ENCODE results near the gene ZBTB47. TPM values are rescaled to one million over a fixed set of nuclear protein-coding genes. Genes with fewer than 3 reads are reported as not detected.

The ZBTB47 gene
- total and polyA plus RNA-seq, 2 experiments from 2014 or later, result 5.2 to 72.8 TPM

DNA sequence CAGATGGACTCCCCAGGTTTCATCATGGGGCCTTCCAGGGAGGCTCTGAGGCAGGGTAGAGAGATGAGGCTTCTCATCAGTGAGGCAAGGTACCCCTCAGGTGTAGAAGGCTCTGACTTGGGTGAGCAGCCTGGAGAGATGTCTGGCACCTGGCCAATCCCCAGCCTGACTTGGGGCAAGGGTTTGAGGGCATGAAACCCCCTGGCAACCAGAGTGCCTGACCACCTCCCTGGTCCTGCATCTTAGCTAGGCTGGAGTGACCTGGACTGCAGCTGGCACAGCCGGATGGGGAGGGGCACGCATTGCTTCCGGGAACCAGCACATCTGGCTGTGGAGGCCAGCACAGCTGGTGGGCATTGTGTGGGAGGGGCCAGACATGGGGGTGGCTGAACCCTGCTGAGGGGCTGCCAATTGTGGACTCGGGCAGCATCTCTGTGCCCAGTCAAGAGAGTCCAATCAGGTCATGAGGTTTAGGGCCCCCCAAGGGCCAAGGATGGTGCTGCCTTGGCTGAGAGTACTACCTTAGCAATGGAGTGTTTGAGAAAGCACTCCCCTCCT lies 1.9 kb downstream of the ZBTB47 start:
- Histone ChIP-seq H3K27me3 (replicated peaks; ENCODE audit: insufficient read depth) (no peaks in the 10 kb centered on the region), H3K4me2 (ENCODE audit: unreplicated experiment) (peak overlapping the region; percentile 80), H3K9me2 (ENCODE audit: insufficient read depth) (no peaks in the 10 kb centered on the region), H3K27ac (peak overlapping the region; percentile 84), H3K4me1 (ENCODE audit: insufficient read depth) (peaks cover 49% of the 10 kb centered on the region), H3K79me2 (ENCODE audit: insufficient read depth) (peaks cover 55% of the 10 kb centered on the region), H3K9ac (peak overlapping the region; percentile 97), H3K36me3 (ENCODE audit: low read depth) (no peaks in the 10 kb centered on the region), H3K4me3 (peak overlapping the region; percentile 96), H4K20me1 (ENCODE audit: insufficient read depth) (no peaks in the 10 kb centered on the region), H2AFZ (peak overlapping the region; percentile 84), H3K9me3 (ENCODE audit: low read depth) (no peaks in the 10 kb centered on the region), H3F3A (ENCODE audit: insufficient read depth) (peaks cover 20% of the 10 kb centered on the region)
- TF ChIP-seq EZH2 (IDR thresholded peaks at IDR 0.05; ENCODE audit: insufficient read depth, poor library complexity, severe bottlenecking), result no peak
- no peak for TF ChIP-seq EZH2phosphoT487 (IDR thresholded peaks at IDR 0.05; ENCODE audit: insufficient read depth, low read depth)
- in situ Hi-C loops (cut with MboI), result no loop called here
- DNase-seq, result peak; percentile 59
- 6% methylated on average over 4 of the region's 4 CpGs for WGBS, 2 experiments (ENCODE audit: low coverage in 1 of 2, low lambda C conversion rate in 2 of 2, missing lambda C conversion rate in 2 of 2)

DNA sequence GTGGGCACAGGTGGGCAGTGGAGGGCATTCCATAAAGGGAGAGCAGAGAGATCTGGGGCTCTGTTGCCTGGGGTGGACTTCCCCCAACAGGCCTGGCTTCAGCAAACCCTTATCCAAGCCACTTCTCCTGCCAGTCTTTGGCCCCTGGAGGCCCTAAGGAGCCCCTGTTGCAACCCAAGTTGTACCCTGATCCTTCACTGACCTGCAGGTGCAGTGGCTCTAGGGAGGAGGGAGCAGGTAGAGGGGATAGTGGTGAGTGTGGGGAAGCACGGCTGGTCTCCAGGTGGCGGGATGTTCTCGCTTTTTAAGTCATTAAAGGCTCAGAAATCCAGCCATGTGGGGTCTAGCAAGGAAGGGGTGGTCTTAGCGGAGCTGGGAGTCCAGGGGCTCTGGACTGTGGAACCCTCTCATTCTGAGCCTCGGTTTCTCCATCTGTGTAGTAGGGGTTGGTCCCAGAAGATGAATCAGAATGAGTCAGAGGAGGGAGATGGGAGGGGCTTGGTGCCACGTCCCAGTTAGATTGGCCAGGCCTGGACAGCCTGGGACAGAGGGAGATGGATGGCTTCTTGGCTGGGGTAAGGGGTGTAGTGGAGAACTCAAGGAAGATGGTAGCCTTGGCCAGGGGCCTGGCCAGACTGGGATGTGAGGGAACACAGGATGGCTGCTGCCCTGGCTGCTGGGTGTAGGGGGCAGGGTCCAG lies 2.6 kb downstream of the ZBTB47 start:
- Histone ChIP-seq H3K9me3 (ENCODE audit: low read depth) (no peaks in the 10 kb centered on the region), H3K4me1 (ENCODE audit: insufficient read depth) (peaks cover 42% of the 10 kb centered on the region), H4K20me1 (ENCODE audit: insufficient read depth) (no peaks in the 10 kb centered on the region), H2AFZ (no peak overlapping the region), H3K36me3 (ENCODE audit: low read depth) (no peaks in the 10 kb centered on the region), H3K27ac (peak overlapping the region; percentile 84), H3K9me2 (ENCODE audit: insufficient read depth) (no peaks in the 10 kb centered on the region), H3K79me2 (ENCODE audit: insufficient read depth) (peaks cover 48% of the 10 kb centered on the region), H3K4me2 (ENCODE audit: unreplicated experiment) (peak overlapping the region; percentile 80), H3K9ac (peak overlapping the region; percentile 97), H3K4me3 (peak overlapping the region; percentile 96), H3K27me3 (replicated peaks; ENCODE audit: insufficient read depth) (no peaks in the 10 kb centered on the region), H3F3A (ENCODE audit: insufficient read depth) (peaks cover 12% of the 10 kb centered on the region)
- TF ChIP-seq EZH2phosphoT487 (IDR thresholded peaks at IDR 0.05; ENCODE audit: insufficient read depth, low read depth), result no peak
- TF ChIP-seq EZH2 (IDR thresholded peaks at IDR 0.05; ENCODE audit: insufficient read depth, poor library complexity, severe bottlenecking), result no peak
- in situ Hi-C loops (cut with MboI), result no loop called here
- WGBS, 2 experiments (ENCODE audit: low coverage in 1 of 2, low lambda C conversion rate in 2 of 2, missing lambda C conversion rate in 2 of 2), result 19 to 21% methylated on average over 6 of the region's 6 CpGs
- DNase-seq, result peak; percentile 83

DNA sequence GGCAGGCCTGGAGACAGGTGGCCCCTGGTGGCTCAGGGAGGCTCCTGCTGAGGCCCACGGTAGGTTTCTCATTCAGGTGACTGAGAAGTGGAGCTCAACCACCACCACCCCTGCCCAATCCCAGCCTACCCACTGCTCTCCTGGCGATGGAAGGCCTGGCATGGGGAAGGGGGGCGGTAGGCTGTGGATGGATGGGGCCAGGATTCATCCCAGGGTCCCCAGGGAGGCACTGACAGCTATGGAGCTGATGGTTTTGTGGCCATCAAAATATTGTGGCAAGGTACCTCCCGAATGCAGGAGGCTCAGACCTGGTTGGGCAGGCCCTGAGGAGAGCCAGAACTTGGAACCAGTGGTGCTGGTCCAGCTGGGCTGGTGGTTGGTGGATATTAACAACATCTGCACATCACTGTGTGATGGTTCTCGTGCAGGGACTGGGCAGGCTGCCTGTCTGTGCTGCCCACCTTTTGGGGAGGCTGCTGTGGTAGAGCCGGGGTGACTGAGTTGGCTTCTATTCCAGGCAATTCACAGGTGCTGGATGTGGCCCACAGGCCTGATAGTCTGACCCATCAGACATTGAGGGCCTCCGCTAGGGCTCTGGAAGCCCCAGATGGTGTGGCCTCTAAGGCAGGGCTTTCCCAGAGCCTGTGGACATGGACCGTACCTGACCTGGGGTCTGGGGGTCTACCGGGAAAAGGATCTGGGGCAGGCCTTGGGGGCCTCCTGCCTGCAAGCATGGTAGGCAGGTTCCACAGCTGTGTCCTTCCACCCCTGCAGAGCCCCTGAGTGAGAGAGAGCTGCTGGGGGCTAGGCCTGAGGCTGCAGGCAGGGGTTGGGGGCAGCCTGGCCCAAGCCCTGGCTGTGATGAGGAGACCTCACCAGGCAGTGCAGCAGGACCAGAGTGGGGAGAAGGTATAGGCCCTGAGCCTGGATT lies 3.4 kb downstream of the ZBTB47 start:
- TF ChIP-seq EZH2 (IDR thresholded peaks at IDR 0.05; ENCODE audit: insufficient read depth, poor library complexity, severe bottlenecking) (no peak), EZH2phosphoT487 (IDR thresholded peaks at IDR 0.05; ENCODE audit: insufficient read depth, low read depth) (no peak)
- in situ Hi-C loops (cut with MboI), result no loop called here
- H3K36me3 ChIP-seq (ENCODE audit: low read depth), result no peaks in the 10 kb centered on the region
- peaks cover 34% of the 10 kb centered on the region for H3K4me1 ChIP-seq (ENCODE audit: insufficient read depth)
- no peaks in the 10 kb centered on the region for H4K20me1 ChIP-seq (ENCODE audit: insufficient read depth)
- no peaks in the 10 kb centered on the region for H3K9me3 ChIP-seq (ENCODE audit: low read depth)
- H3K4me3 ChIP-seq, result no peak overlapping the region
- H3K9me2 ChIP-seq (ENCODE audit: insufficient read depth), result no peaks in the 10 kb centered on the region
- no peak for DNase-seq
- H3K27me3 ChIP-seq (replicated peaks; ENCODE audit: insufficient read depth), result no peaks in the 10 kb centered on the region
- H3K4me2 ChIP-seq (ENCODE audit: unreplicated experiment), result no peak overlapping the region
- peaks cover 48% of the 10 kb centered on the region for H3K79me2 ChIP-seq (ENCODE audit: insufficient read depth)
- peak overlapping the region; percentile 97 for H3K9ac ChIP-seq
- H3K27ac ChIP-seq, result peak overlapping the region; percentile 84
- WGBS, 2 experiments (ENCODE audit: low coverage in 1 of 2, low lambda C conversion rate in 2 of 2, missing lambda C conversion rate in 2 of 2), result 63 to 65% methylated on average over 9 of the region's 9 CpGs
- no peak overlapping the region for H2AFZ ChIP-seq
- H3F3A ChIP-seq (ENCODE audit: insufficient read depth), result peaks cover 6% of the 10 kb centered on the region

DNA sequence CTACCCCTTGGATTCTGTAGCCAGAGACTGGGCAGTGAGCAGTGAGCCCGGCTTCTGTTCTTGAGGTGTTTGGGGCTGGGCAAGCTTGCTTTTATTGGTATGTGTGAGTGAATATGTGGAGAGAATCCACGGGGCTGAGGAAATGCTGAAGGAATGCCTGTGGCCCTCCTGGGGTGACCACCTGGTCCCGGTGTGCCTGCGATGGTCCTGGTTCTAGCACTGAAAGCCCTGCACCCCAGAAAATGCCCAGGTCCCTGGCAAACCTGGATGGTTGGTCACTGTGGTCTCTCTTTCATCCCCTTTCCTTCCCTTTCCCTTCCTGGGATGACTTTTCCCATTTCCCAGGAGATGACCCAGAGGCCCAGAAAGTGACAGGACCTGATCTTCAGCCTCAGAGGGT lies 4.2 kb downstream of the ZBTB47 start:
- Histone ChIP-seq H3K9ac (no peak overlapping the region), H3K4me3 (no peak overlapping the region), H3K79me2 (ENCODE audit: insufficient read depth) (peaks cover 48% of the 10 kb centered on the region), H4K20me1 (ENCODE audit: insufficient read depth) (no peaks in the 10 kb centered on the region), H3K4me1 (ENCODE audit: insufficient read depth) (peaks cover 27% of the 10 kb centered on the region), H3F3A (ENCODE audit: insufficient read depth) (no peaks in the 10 kb centered on the region), H3K27me3 (replicated peaks; ENCODE audit: insufficient read depth) (no peaks in the 10 kb centered on the region), H2AFZ (no peak overlapping the region), H3K9me3 (ENCODE audit: low read depth) (no peaks in the 10 kb centered on the region), H3K9me2 (ENCODE audit: insufficient read depth) (no peaks in the 10 kb centered on the region), H3K4me2 (ENCODE audit: unreplicated experiment) (no peak overlapping the region), H3K36me3 (ENCODE audit: low read depth) (no peaks in the 10 kb centered on the region), H3K27ac (no peak overlapping the region)
- in situ Hi-C loops (cut with MboI), result no loop called here
- DNase-seq, result no peak
- 78% methylated on average over 4 of the region's 4 CpGs for WGBS, 2 experiments (ENCODE audit: low coverage in 1 of 2, low lambda C conversion rate in 2 of 2, missing lambda C conversion rate in 2 of 2)
- no peak for TF ChIP-seq EZH2 (IDR thresholded peaks at IDR 0.05; ENCODE audit: insufficient read depth, poor library complexity, severe bottlenecking)
- no peak for TF ChIP-seq EZH2phosphoT487 (IDR thresholded peaks at IDR 0.05; ENCODE audit: insufficient read depth, low read depth)

Data from GM23248 (cell line).